Esophagus (tissue), 2 donors: ENCODE measurements around the gene CDH13. TPM values are rescaled to one million over a fixed set of nuclear protein-coding genes. Genes with fewer than 3 reads are reported as not detected.

Experiments used
- H3K27ac ChIP-seq, 2 donors: one replicate each; pipeline ENCODE4 v1.5.1; 2013; ENCODE audit warnings: low read depth in 2 of 2, mild to moderate bottlenecking in 2 of 2, inconsistent platforms in 1 of 2, low read length in 1 of 2, moderate library complexity in 1 of 2
- H3K27me3 ChIP-seq, 2 donors: one replicate each; pipeline ENCODE4 v1.6.1; 2013; ENCODE audit warnings: low read length in 2 of 2, control low read depth in 1 of 2, mild to moderate bottlenecking in 1 of 2; ENCODE audit not compliant: insufficient read depth in 2 of 2, control insufficient read depth in 1 of 2
- H3K36me3 ChIP-seq, 2 donors: one replicate each; pipeline ENCODE4 v1.6.1; 2013; ENCODE audit warnings: low read length in 1 of 2; ENCODE audit not compliant: control insufficient read depth in 2 of 2, insufficient read depth in 2 of 2
- H3K4me1 ChIP-seq, 2 donors: one replicate each; pipeline ENCODE4 v1.6.1; 2013; ENCODE audit warnings: low read length in 1 of 2; ENCODE audit not compliant: control insufficient read depth in 2 of 2, insufficient read depth in 2 of 2
- H3K4me3 ChIP-seq, 2 donors: one replicate each; pipeline ENCODE4 v1.5.1; 2013; ENCODE audit warnings: low read length in 2 of 2, mild to moderate bottlenecking in 2 of 2, low read depth in 1 of 2, moderate library complexity in 1 of 2
- H3K9me3 ChIP-seq, 2 donors: one replicate each; pipeline ENCODE4 v1.6.1; 2013; ENCODE audit warnings: mild to moderate bottlenecking in 2 of 2, low read depth in 1 of 2, low read length in 1 of 2, moderate library complexity in 1 of 2; ENCODE audit not compliant: control insufficient read depth in 2 of 2, insufficient read depth in 1 of 2
- WGBS, 2 donors: extraction: QIAGEN DNeasy Blood & Tissue Kit; methylation state at CpG; one replicate each; pipeline ENCODE4 v1.1.7; 2013; 5-methylcytosine and 5-hydroxymethylcytosine counted together
- polyA plus RNA-seq, 2 donors: library from polyadenylated mRNA; stranded (reverse); fragments of 200-250 nt; gene quantifications; one replicate each; pipeline ENCODE4 v1.2.3, GENCODE V29; 2013
- donor health status: healthy with polysubstance abuse.
- donor health status: Bipolar disorder and iron deficiency.

CDH13 gene
- polyA plus RNA-seq, 2 donors, result 1.3 to 4.3 TPM

DNA sequence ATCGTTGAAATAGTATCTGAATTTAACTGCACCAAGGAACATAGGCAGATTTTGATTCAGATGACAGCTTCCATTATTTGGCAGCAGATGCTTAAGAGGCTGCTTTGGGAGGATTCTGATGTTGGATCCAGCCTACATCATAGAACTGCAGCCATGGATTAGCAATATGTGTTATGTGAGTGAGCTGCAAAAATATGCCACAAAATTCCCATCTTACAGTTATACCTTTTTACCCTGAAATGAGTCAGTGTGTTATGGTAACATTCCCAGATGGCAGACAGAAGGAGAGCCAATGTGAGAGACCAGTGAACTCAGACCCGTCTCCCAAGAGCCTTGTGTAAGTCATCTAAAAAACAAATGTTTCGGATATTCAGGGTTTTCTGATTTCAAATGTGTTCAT is 206.1 kb downstream of the CDH13 start:
- Histone ChIP-seq H3K9me3 (no peaks in the 10 kb centered on the region), H3K4me3 (no peak overlapping the region), H3K27me3 (no peaks in the 10 kb centered on the region), H3K36me3 (no peaks in the 10 kb centered on the region), H3K27ac (no peak overlapping the region), H3K4me1 (no peaks in the 10 kb centered on the region)
- WGBS, 2 donors, result 78% methylated on average over 3 of the region's 3 CpGs

DNA sequence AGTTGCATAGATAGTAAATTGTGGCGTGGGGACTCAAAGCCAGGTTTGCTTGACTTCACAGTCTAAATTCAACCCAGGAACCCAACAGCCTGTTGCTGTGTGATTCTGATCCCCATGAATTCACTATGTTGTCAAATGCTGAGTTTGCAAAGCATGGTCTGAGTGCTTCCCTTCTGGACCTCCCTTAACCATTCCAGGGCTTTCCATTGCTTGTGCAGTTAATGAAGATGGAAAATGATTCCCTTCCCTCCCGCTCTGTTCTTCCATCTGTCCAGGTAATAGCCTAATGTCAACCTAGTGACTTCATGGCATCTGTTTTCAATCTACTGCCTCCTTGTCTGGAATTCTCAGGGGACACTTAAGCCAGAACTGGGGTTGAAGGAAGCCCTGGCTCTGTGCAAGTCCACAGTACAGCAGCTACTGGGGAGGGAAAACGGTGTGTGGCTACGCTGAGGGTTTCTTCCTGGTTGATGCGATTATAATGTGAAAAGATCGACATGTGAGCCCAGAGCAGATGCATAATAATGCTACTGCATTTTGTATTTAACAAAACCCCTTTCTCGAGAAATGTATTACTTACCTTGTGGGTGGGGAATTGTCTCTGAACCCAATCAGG is 206.7 kb downstream of the CDH13 start:
- H3K4me3 ChIP-seq, result no peak overlapping the region
- no peaks in the 10 kb centered on the region for H3K9me3 ChIP-seq
- no peak overlapping the region for H3K27ac ChIP-seq
- 85 to 87% methylated on average over 7 of the region's 7 CpGs for WGBS, 2 donors
- H3K27me3 ChIP-seq, result no peaks in the 10 kb centered on the region
- H3K4me1 ChIP-seq, result no peaks in the 10 kb centered on the region
- H3K36me3 ChIP-seq, result no peaks in the 10 kb centered on the region

DNA sequence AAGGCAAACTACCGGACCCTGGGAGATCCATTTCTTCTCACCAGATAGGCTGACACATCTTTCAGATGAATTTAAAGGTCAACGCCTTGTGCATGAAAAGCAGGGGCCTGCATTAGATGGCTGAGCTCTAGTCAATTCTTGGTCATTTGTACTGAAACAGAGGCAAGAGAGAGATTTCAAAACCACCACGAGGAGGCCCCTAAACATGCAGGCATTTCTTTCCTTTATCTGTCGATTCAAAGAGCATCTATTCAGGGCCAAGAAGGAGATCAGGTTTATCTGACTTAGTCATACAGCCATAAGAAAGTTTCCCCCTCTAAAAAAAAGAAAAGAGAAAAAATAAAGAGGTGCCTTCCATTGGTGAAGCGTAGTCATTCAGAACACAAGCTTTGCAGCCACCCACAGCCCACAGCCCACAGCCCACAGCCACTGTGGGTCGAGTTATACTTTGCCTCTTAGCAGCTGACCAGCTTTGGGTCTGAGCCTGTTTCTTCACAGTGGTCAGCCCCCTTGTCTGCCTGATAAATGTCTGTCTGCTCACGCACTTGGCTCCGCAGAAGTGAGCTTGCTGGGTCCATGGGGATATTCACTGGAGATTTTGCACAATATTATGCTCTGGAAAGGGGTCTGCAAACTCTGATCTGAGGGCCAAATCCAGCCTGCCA is 207.5 kb downstream of the CDH13 start:
- Histone ChIP-seq H3K27me3 (no peaks in the 10 kb centered on the region), H3K4me3 (no peak overlapping the region), H3K27ac (no peak overlapping the region), H3K4me1 (no peaks in the 10 kb centered on the region), H3K36me3 (no peaks in the 10 kb centered on the region), H3K9me3 (no peaks in the 10 kb centered on the region)
- 75 to 79% methylated on average over 8 of the region's 8 CpGs for WGBS, 2 donors

DNA sequence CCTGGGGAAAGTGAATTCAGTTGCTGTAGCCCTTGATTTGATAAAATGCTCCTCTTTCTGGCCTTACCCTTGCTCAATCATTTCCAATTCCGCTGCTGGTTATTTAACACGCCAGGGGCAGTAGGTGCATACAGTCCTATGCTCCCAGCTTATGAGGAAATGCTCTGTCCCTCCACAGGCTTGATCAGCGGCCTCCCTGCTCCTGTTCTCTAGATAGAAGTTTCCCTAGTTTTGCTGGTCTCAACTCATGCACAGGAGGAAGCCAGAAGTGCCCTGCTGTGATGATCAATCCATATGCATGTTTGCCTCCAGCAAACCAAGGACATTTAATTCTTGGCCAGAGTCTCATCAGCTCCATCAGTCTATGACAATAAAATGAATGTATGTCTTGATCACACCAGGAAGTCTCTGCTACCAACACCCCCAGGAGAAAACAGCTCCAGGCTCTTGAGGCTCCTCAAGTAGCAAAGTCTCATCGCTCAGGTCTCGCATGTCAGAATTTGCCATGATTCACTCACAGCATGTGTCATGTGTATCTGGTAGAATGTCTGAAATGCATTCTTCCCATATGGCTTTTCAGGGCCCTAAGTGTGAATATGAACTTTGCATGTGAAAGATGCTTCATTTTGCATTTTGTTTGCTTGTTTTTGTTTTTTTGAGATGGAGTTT is 208.9 kb downstream of the CDH13 start:
- Histone ChIP-seq H3K4me1 (no peaks in the 10 kb centered on the region), H3K27ac (no peak overlapping the region), H3K4me3 (no peak overlapping the region), H3K36me3 (no peaks in the 10 kb centered on the region), H3K27me3 (no peaks in the 10 kb centered on the region), H3K9me3 (no peaks in the 10 kb centered on the region)
- WGBS, 2 donors, result 87 to 96% methylated on average over 5 of the region's 5 CpGs

DNA sequence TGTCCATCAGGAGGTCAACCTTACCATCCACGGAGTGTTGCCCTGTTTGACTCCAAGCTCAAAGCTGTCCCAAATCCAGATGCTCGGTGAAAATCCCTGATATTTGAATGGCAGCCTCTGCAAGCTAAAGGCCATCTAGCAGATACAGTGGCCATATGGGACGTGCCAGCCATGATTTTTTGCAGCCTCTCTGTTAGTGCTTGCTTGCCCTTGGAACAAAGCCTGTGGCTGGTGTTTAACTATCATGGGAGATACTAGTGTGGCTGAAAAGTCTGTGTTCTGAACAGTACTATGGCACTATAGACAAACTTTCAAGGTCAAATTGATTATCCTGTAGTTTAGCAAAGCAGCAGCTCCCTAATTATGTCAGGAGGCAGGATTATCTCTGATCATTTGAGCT is 214.3 kb downstream of the CDH13 start:
- WGBS, 2 donors, result 83 to 87% methylated on average over 3 of the region's 3 CpGs
- Histone ChIP-seq H3K36me3 (no peaks in the 10 kb centered on the region), H3K4me3 (no peak overlapping the region), H3K4me1 (no peaks in the 10 kb centered on the region), H3K27ac (no peak overlapping the region), H3K27me3 (no peaks in the 10 kb centered on the region), H3K9me3 (no peaks in the 10 kb centered on the region)

DNA sequence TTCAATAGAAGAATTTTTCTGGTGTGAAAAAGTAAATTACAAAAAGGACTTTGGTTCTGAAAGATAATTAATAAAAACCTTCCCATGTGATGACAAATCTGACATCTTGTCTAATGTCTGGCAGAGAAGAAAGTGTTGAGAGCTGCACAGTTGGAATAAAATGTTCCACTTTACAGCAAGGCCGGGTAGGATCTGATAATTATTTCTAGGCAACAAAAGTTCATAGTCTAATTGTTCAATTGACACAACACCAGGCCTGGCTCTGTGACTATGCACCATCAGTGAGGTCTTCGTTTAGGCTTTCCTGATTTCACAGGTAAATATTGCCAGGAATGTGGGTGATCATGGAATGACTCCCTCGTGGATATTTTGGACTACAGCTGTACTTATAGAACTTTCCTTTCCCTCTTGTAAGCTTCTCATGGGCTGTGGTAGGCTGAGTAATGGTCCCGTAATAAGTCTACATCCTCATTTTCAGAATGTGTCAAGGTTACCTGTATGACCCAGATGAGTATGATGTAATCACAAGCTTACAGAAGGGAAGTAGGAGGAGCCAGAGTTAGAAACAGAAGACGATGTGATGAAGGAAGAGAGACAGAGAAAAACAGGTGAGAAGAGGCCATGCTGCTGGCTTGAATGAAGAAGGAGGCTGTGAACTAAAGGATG is 217.0 kb downstream of the CDH13 start:
- no peaks in the 10 kb centered on the region for H3K4me1 ChIP-seq
- no peaks in the 10 kb centered on the region for H3K36me3 ChIP-seq
- no peaks in the 10 kb centered on the region for H3K27me3 ChIP-seq
- H3K27ac ChIP-seq, result no peak overlapping the region
- WGBS, 2 donors, result 79 to 85% methylated on average over 5 of the region's 5 CpGs
- H3K4me3 ChIP-seq, result no peak overlapping the region
- no peaks in the 10 kb centered on the region for H3K9me3 ChIP-seq

DNA sequence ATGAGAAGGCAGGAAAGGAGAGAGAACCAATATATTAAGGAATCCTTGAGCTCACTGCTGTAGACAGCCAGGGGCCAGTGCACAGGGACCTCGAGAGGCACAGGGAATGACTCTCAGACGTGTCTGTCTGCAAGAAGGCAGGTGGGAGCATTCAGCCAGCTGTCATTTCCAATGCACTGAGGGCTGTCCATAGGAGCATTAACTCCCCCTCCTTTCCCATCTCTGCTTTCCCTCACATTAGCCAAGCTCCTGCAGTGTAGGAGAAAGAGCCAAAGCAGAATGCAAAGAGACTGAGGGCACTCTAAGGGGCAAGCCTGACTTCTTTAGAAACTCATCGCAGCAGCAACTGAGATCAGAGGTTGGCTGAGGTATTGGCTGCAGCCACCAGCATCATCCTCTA is 218.3 kb downstream of the CDH13 start:
- Histone ChIP-seq H3K4me3 (no peak overlapping the region), H3K27me3 (no peaks in the 10 kb centered on the region), H3K4me1 (no peaks in the 10 kb centered on the region), H3K36me3 (no peaks in the 10 kb centered on the region), H3K27ac (no peak overlapping the region), H3K9me3 (no peaks in the 10 kb centered on the region)
- WGBS, 2 donors, result 64 to 74% methylated on average over 3 of the region's 3 CpGs

DNA sequence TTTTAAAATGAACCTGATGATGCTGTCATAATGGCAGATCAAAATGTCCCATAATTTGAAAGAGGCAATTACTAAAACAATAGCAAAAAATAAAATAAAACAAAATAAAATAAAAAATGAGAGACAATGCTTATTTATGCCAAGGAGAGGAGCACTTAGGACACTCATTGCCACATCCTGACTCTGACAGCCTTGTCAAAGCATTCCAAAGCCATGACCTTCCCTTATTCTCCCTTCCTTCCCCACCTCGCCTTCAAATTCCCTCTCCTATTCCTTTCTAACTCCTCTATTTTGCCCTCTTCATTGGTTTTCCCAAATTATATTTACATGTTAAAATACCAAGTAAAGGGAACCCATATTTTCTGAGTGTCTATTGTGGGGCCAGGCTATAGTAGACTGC is 220.0 kb downstream of the CDH13 start:
- no peaks in the 10 kb centered on the region for H3K27me3 ChIP-seq
- H3K27ac ChIP-seq, result no peak overlapping the region
- H3K4me1 ChIP-seq, result no peaks in the 10 kb centered on the region
- no peaks in the 10 kb centered on the region for H3K36me3 ChIP-seq
- WGBS, 2 donors, result 76 to 90% methylated on average over 1 of the region's 1 CpG
- no peak overlapping the region for H3K4me3 ChIP-seq
- H3K9me3 ChIP-seq, result no peaks in the 10 kb centered on the region

DNA sequence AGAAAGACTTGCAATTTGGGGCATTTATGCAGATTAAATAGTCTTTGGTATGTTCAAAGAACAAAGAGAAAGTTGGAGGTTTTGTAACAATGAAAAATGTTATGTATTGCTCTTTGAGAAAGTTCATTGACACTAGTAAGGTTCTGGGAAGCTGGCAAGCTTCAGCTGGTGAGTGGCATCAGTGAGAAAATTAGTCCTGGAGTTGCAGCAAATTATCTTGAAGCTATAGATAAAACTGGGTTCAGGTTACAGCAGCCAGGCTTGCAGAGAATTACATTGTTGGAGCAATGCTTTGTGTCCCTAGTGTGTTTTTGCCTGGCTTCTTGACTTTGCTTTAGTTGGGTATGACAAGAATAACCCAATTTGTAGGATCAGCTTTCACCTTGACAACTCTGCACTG is 221.2 kb downstream of the CDH13 start:
- no peak overlapping the region for H3K4me3 ChIP-seq
- no peaks in the 10 kb centered on the region for H3K9me3 ChIP-seq
- no peak overlapping the region for H3K27ac ChIP-seq
- no peaks in the 10 kb centered on the region for H3K27me3 ChIP-seq
- H3K4me1 ChIP-seq, result no peaks in the 10 kb centered on the region
- no peaks in the 10 kb centered on the region for H3K36me3 ChIP-seq
